PC-9 (cell line): Measurements from ENCODE around the gene ERI2. TPM values are rescaled to one million over a fixed set of nuclear protein-coding genes. Genes with fewer than 3 reads are reported as not detected.

Experiments used
- BruUV-seq: library from RNA; stranded (reverse); fragments of 400-500 nt; replicated peaks from 2 replicates; lab custom pipeline; 2021; lab: Mats Ljungman, UMichigan
- CTCF ChIA-PET: fragments of 300-600 bp; sonication (Branson Sonifier 250); formaldehyde crosslinking; loops from one replicate; lab custom pipeline; 2022; ENCODE audit warnings: antibody characterized with exemption; lab: Charles Lee
- POLR2A ChIA-PET: fragments of 300-600 bp; sonication (Branson Sonifier 250); formaldehyde crosslinking; loops from one replicate; lab custom pipeline; 2022; ENCODE audit warnings: antibody characterized with exemption; ENCODE audit not compliant: unreplicated experiment; lab: Charles Lee
- DNase-seq, 2 experiments: peaks; one replicate each; pipeline versions ENCODE4 v3.0.0 to v3.0.0-alpha.2; 2015 to 2022; ENCODE audit warnings: mixed read lengths in 1 of 2
- H2AFZ ChIP-seq: fragments of 200-600 bp; sonication (generic); 2 replicates; pipeline ENCODE4 v1.8.1; 2017; ENCODE audit warnings: antibody characterized with exemption
- H3F3A ChIP-seq: fragments of 200-600 bp; sonication (generic); 2 replicates; pipeline ENCODE4 v1.8.1; 2017; ENCODE audit warnings: antibody characterized with exemption, mild to moderate bottlenecking, low read depth; ENCODE audit not compliant: insufficient read depth
- H3K27ac ChIP-seq: fragments of 200-600 bp; sonication (generic); 2 replicates; pipeline ENCODE4 v1.6.1; 2016; ENCODE audit warnings: mixed run types
- H3K27me3 ChIP-seq: fragments of 200-600 bp; sonication (generic); 2 replicates; pipeline ENCODE4 v1.6.1; 2016; ENCODE audit warnings: low read depth, mixed run types; ENCODE audit not compliant: insufficient read depth
- H3K36me3 ChIP-seq: fragments of 200-600 bp; sonication (generic); 2 replicates; pipeline ENCODE4 v1.6.1; 2016; ENCODE audit warnings: low read depth, mixed run types
- H3K4me1 ChIP-seq: fragments of 200-600 bp; sonication (generic); replicated peaks from 2 replicates; pipeline ENCODE4 v1.6.1; 2016; ENCODE audit warnings: mixed run types; ENCODE audit not compliant: insufficient read depth
- H3K4me2 ChIP-seq: fragments of 200-600 bp; sonication (generic); 2 replicates; pipeline ENCODE4 v1.6.1; 2017; ENCODE audit warnings: mixed run types
- H3K4me3 ChIP-seq: fragments of 200-600 bp; sonication (generic); 2 replicates; pipeline ENCODE4 v1.6.1; 2016; ENCODE audit warnings: mixed run types
- H3K79me2 ChIP-seq: fragments of 200-600 bp; sonication (generic); 2 replicates; pipeline ENCODE4 v1.6.1; 2017; ENCODE audit warnings: low read depth, mixed run types
- H3K9me2 ChIP-seq: fragments of 200-600 bp; sonication (generic); 2 replicates; pipeline ENCODE4 v1.8.1; 2017; ENCODE audit warnings: mild to moderate bottlenecking; ENCODE audit not compliant: insufficient read depth
- H3K9me3 ChIP-seq: fragments of 200-600 bp; sonication (generic); 2 replicates; pipeline ENCODE4 v1.8.1; 2016; ENCODE audit warnings: low read depth; ENCODE audit not compliant: insufficient read depth
- H4K20me1 ChIP-seq: fragments of 200-600 bp; sonication (generic); 2 replicates; pipeline ENCODE4 v1.8.1; 2017; ENCODE audit not compliant: insufficient read depth
- EZH2 ChIP-seq: fragments of 200-600 bp; sonication (generic); IDR thresholded peaks from 2 replicates; pipeline ENCODE4 v1.8.0; 2017; ENCODE audit warnings: antibody characterized with exemption, low read depth
- intact Hi-C: fragments of 100-400 bp; cut with micrococcal nuclease; formaldehyde crosslinking; loops from one replicate; pipeline ENCODE4 v1.10.0; 2022; ENCODE audit not compliant: unreplicated experiment
- total RNA-seq: library from RNA; stranded (reverse); gene quantifications from 2 replicates; pipeline ENCODE4 v1.2.3, GENCODE V29; 2021
- TF ChIP-seq, protein P1 (sequence below): fragments of 200-600 bp; sonication (generic); conservative IDR thresholded peaks from 2 replicates; pipeline ENCODE4 v1.6.1; 2017; ENCODE audit warnings: mixed run types, antibody characterized with exemption, mild to moderate bottlenecking, moderate library complexity

Gene ERI2
- total RNA-seq, 1 experiment from 2014 or later, result 29.5 TPM

DNA sequence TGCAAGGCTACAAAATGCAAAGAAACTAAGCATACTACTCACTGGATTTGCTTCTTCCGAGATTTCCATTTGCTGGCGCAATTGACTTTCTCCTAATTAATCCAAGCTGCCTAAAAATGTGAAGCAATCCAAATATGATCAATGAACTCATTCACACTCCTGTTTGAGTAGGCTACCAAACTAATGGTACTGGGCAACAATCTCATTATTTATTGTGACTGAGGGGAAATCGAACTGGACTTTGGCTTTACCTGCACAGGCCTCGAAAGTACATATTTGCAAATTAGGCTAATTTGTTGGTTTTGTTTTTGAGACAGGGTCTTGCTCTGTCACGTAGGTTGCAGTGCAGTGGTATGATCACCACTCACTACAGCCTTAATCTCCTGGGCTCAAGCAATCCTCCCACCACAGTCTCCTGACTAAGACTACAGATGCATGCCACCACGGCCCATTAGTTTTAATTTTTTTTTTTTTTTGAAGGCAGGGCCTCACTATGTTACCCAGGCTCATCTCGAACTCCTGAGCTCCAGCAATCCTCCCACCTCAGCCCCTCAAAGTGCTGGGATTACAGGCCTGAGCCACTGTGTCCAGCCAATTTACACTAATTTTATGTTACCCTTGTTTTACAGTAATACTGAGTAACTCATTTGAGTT, 2.6 kb downstream of the ERI2 start:
- no peaks in the 10 kb centered on the region for H3K27me3 ChIP-seq
- no peak for DNase-seq
- BruUV-seq, result no TSS peak
- intact Hi-C loops, result no loop called here
- H3K4me1 ChIP-seq, result peaks cover 10% of the 10 kb centered on the region; the same call in 1 of the 2 replicates
- H4K20me1 ChIP-seq, result no peaks in the 10 kb centered on the region
- H3F3A ChIP-seq, result peaks cover 21% of the 10 kb centered on the region
- no peak overlapping the region for H3K4me3 ChIP-seq
- CTCF ChIA-PET, result interaction anchor here (0.6 kb wide), 2 partner anchors 43 to 44 kb away, joined by 3 to 5 read pairs; no protein-coding TSS in a partner anchor
- H3K4me2 ChIP-seq, result no peak overlapping the region
- POLR2A ChIA-PET, result no interaction called here
- H3K36me3 ChIP-seq, result 0 out of 2 replicates have a peak, but pooled peaks cover 6% of the 10 kb centered on the region
- no peak overlapping the region for H2AFZ ChIP-seq
- peaks cover 14% of the 10 kb centered on the region for H3K79me2 ChIP-seq
- H3K9me2 ChIP-seq, result no peaks in the 10 kb centered on the region
- no peak for TF ChIP-seq EZH2
- H3K9me3 ChIP-seq, result no peaks in the 10 kb centered on the region
- H3K27ac ChIP-seq, result no peak overlapping the region

DNA sequence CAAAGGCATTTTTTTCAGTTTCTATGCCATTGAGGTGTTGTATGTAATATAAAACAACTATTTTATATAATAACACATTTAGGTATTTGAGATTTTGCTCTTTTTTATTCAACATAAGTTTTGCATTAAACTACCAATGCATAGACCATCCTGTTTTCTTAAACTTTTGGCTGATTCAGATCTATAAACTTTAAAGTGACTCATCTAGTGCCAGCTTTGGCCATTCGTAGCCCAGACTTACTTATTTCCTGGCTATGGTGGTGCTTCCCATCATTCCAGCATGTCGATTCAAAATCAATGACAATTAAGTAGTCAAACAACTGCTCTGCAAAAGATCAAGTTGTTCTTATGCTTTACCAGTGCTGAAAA, 3.1 kb downstream of the ERI2 start:
- CTCF ChIA-PET, result no interaction called here
- no TSS peak for BruUV-seq

DNA sequence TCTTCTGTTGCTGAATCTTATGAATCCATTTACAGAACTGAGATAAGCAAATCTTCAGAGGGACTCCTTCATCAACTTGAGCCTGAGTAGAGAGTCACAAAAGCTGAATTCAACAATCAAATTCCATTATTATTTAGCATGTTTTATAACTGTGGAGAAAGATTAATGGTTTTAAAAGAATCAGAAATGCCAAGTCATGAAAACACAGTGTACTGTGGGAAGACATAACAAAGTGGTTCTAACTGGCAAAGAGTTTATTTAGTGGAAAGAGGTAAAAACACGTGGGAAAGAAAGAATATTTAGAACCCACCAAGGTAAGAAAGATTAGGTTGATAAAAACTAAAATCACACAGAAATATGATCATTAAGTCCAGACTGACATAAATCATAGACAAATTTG, 5.0 kb downstream of the ERI2 start:
- Histone ChIP-seq H3K4me3 (no peak overlapping the region), H3K27ac (no peak overlapping the region), H3K4me1 (no peaks in the 10 kb centered on the region), H3K36me3 (0 out of 2 replicates have a peak, but pooled peaks cover 9% of the 10 kb centered on the region), H3K9me3 (no peaks in the 10 kb centered on the region), H3F3A (peaks cover 6% of the 10 kb centered on the region; the same call in 1 of the 2 replicates), H3K9me2 (no peaks in the 10 kb centered on the region), H2AFZ (no peak overlapping the region), H3K79me2 (0 out of 2 replicates have a peak, but pooled peaks cover 2% of the 10 kb centered on the region), H3K27me3 (no peaks in the 10 kb centered on the region), H3K4me2 (no peak overlapping the region), H4K20me1 (no peaks in the 10 kb centered on the region)
- POLR2A ChIA-PET, result no interaction called here
- no peak for TF ChIP-seq EZH2
- TF ChIP-seq, protein P1, sequence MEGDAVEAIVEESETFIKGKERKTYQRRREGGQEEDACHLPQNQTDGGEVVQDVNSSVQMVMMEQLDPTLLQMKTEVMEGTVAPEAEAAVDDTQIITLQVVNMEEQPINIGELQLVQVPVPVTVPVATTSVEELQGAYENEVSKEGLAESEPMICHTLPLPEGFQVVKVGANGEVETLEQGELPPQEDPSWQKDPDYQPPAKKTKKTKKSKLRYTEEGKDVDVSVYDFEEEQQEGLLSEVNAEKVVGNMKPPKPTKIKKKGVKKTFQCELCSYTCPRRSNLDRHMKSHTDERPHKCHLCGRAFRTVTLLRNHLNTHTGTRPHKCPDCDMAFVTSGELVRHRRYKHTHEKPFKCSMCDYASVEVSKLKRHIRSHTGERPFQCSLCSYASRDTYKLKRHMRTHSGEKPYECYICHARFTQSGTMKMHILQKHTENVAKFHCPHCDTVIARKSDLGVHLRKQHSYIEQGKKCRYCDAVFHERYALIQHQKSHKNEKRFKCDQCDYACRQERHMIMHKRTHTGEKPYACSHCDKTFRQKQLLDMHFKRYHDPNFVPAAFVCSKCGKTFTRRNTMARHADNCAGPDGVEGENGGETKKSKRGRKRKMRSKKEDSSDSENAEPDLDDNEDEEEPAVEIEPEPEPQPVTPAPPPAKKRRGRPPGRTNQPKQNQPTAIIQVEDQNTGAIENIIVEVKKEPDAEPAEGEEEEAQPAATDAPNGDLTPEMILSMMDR, result no peak
- BruUV-seq, result no TSS peak
- intact Hi-C loops, result no loop called here
- CTCF ChIA-PET, result interaction anchor here (0.6 kb wide), 1 partner anchor 13 kb away, joined by 4 read pairs; no protein-coding TSS in a partner anchor
- no peak for DNase-seq

More for the DNA sequence above, 3.1 kb downstream of the ERI2 start:
- TF ChIP-seq, protein P1, result no peak
- TF ChIP-seq EZH2, result no peak
- Histone ChIP-seq H3K4me2 (no peak overlapping the region), H4K20me1 (no peaks in the 10 kb centered on the region), H3K9me3 (no peaks in the 10 kb centered on the region), H3K36me3 (0 out of 2 replicates have a peak, but pooled peaks cover 9% of the 10 kb centered on the region), H3K9me2 (no peaks in the 10 kb centered on the region), H3K79me2 (peaks cover 12% of the 10 kb centered on the region), H3K27ac (no peak overlapping the region), H3K27me3 (no peaks in the 10 kb centered on the region), H3K4me1 (peaks cover 10% of the 10 kb centered on the region; the same call in 1 of the 2 replicates), H3K4me3 (no peak overlapping the region), H2AFZ (no peak overlapping the region), H3F3A (peaks cover 21% of the 10 kb centered on the region)
- POLR2A ChIA-PET, result no interaction called here
- no peak for DNase-seq
- intact Hi-C loops, result no loop called here
